WI38 (cell line): ENCODE measurements around the gene GREM2.

Experiments used
- H3K4me3 ChIP-seq: 2 replicates; pipeline ENCODE4 v1.5.1; 2011; ENCODE audit warnings: low read depth, mild to moderate bottlenecking, control low read depth, low read length
- TF ChIP-seq, protein P1 (sequence below): IDR thresholded peaks from 2 replicates; pipeline ENCODE4 v1.5.1; 2012; ENCODE audit warnings: low read depth, mild to moderate bottlenecking, control low read depth, low read length

The GREM2 gene

DNA sequence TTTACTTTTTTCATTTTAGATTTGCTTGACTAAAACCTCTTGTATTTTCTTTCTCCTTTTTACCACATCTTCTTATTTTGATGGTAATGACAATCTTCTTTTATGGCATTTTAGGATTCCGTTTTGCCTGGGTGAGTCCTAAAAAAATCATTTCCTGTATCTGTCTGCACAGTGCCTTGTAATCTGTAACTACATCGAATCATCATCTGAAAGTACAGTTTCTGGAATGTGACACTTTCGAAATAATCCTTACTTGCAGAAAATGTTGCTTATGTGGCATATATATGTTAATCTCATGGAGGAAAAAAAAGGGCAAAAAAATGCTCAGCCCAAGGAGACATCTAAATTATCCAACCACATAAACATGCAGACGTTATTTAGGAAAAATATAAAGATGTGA lies 29.0 kb downstream of the GREM2 start:
- H3K4me3 ChIP-seq = no peak overlapping the region
- TF ChIP-seq, protein P1, sequence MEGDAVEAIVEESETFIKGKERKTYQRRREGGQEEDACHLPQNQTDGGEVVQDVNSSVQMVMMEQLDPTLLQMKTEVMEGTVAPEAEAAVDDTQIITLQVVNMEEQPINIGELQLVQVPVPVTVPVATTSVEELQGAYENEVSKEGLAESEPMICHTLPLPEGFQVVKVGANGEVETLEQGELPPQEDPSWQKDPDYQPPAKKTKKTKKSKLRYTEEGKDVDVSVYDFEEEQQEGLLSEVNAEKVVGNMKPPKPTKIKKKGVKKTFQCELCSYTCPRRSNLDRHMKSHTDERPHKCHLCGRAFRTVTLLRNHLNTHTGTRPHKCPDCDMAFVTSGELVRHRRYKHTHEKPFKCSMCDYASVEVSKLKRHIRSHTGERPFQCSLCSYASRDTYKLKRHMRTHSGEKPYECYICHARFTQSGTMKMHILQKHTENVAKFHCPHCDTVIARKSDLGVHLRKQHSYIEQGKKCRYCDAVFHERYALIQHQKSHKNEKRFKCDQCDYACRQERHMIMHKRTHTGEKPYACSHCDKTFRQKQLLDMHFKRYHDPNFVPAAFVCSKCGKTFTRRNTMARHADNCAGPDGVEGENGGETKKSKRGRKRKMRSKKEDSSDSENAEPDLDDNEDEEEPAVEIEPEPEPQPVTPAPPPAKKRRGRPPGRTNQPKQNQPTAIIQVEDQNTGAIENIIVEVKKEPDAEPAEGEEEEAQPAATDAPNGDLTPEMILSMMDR = no peak

DNA sequence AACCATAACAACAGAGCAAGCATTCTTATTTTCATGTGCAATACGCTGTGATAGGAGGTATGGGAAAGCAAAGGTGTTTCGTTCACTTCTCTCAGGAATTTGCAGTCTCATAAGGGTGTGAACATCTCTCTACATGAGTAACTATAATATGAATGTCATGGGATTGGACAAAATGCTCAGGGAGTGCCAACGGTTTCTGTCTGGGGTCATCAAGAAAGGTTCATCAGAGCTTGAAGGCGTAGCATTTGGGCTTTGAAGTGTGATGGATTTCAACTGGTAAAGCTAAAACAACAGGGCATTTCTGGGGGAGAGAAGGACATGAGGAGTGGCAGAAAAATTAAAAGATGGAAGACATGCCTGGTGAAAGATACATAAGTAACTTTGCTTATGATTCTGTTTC lies 32.4 kb downstream of the GREM2 start:
- no peak overlapping the region for H3K4me3 ChIP-seq
- TF ChIP-seq, protein P1 = no peak

- no peak overlapping the region for H3K4me3 ChIP-seq
- TF ChIP-seq, protein P1 = no peak
These were observed 34.9 kb downstream of the GREM2 start for GRCh38 chr1:240577095-240577494.

DNA sequence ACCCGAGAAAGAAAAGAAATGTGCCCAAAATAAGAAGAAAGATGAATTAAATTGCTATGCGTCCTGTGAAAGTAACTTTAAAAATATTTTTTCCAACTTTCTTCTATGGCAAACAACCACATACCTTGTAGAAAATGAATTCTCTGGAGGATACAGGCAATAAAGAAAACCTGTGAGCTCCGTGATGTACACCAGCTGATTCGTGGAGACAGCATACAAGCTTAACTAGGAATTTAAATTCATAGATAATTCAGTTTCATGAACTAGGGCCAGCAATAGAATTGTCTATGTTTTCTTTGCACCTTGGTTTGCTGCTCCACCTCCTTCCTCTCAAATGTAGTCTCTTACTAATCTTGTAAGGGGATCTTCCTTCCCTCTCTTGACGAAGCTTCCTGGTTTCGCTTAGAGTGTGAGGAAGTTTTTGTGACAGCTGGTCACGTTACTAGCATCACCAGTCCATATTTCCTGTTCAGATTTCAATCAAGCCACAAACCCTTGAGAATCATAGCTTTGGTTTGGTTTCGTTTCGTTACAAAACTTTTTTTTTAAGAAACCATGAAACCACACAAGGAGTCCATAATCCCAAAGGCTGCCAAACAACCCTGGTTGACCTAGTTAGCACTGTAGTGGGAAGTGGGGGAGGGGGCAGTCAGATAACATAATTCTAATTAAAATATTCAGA lies 35.8 kb downstream of the GREM2 start:
- TF ChIP-seq, protein P1 = no peak
- peak overlapping the region; percentile 40 for H3K4me3 ChIP-seq

DNA sequence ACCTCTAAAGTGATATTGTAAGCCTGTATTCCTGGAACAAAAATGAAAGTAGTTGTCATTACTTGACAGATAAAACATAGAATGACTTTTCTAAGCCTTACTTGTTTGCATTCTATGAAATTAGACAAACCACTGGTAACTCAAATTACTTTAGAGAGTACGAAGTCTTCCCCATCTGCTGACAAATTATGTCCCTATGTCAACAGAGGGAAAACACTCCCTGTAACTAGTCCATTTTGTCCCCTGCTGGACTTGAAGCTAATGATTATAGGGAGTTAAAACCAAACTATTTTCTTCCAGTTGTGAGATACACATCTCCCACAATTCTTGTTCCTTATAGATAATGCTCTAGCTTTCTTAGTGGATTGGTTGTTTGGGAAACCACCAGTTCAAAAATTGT lies 39.6 kb downstream of the GREM2 start:
- H3K4me3 ChIP-seq = no peak overlapping the region
- TF ChIP-seq, protein P1 = no peak

DNA sequence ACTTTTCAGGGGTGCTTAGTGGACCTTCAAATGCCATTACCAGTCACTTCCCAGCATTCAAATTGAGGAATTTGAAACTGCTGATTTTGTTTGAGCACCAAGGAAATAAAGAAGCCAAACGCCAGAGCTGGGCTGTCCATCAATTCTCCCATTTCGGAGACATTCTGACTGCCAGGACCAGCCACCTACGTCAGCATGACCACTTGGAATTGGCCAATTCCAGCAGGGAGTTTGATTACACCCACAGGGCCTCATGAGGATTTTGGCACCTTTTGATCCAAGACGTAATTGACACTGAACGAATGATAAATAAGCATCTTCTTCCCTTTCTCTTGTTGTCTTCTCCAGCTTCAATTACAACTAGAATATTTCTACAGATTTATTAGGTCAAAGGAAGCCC lies 40.2 kb downstream of the GREM2 start:
- no peak overlapping the region for H3K4me3 ChIP-seq
- TF ChIP-seq, protein P1 = no peak

DNA sequence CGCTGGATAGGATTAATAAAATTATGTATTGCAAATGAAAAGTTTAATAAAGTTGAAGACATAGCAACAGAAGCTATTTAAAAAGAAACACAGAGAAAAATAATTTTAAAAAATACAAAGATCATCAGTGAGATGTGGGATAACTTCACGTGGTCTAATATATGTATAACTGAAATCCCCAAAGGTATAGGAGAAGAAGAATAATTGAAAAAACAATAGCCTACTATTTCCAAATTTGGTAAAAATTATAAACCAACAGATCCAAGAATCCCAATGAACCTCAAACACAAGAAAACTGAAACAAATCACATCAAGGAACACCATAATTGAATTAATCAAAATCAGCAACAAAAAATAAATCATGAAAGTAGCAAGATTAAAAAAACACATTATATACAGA lies 44.9 kb downstream of the GREM2 start:
- H3K4me3 ChIP-seq = no peak overlapping the region
- TF ChIP-seq, protein P1 = no peak
